H1 (cell line): Measurements from ENCODE around the gene CRB2. TPM values are rescaled to one million over a fixed set of nuclear protein-coding genes. Genes with fewer than 3 reads are reported as not detected.

Experiments
- CTCF ChIA-PET: fragments of 300-600 bp; sonication (Branson Sonifier 250); formaldehyde crosslinking; loops from one replicate; lab custom pipeline; 2021; ENCODE audit not compliant: partially characterized antibody; lab: Charles Lee
- POLR2A ChIA-PET: fragments of 300-600 bp; sonication (Branson Sonifier 250); formaldehyde crosslinking; loops from one replicate; lab custom pipeline; 2021; ENCODE audit warnings: inconsistent platforms; ENCODE audit not compliant: partially characterized antibody; lab: Charles Lee
- DNase-seq, 2 experiments: peaks; one replicate each; pipeline versions ENCODE4 v3.0.0 to v3.0.0-alpha.2; 2010 to 2022; ENCODE audit warnings: low spot score in 2 of 2, low read depth in 1 of 2, mixed read lengths in 1 of 2
- FAIRE-seq: peaks from 2 replicates; lab custom pipeline; 2011; peaks lifted over from hg19 to GRCh38; lab: Jason Lieb, UNC
- H2AFZ ChIP-seq: 2 replicates; pipeline ENCODE4 v1.8.1; 2012; ENCODE audit warnings: low read length, inconsistent platforms
- H2AK5ac ChIP-seq: 2 replicates; pipeline ENCODE4 v1.6.1; 2013; ENCODE audit warnings: low read depth, low read length
- H2BK120ac ChIP-seq: replicated peaks from 2 replicates; pipeline ENCODE3; 2013; ENCODE audit warnings: low read depth, low read length, inconsistent platforms
- H2BK12ac ChIP-seq: 2 replicates; pipeline ENCODE4 v1.6.1; 2013; ENCODE audit warnings: low read depth, low read length
- H2BK15ac ChIP-seq: 2 replicates; pipeline ENCODE4 v1.6.1; 2013; ENCODE audit warnings: low read length
- H2BK20ac ChIP-seq: 2 replicates; pipeline ENCODE4 v1.6.1; 2013; ENCODE audit warnings: low read length
- H2BK5ac ChIP-seq: 2 replicates; pipeline ENCODE4 v1.6.1; 2013; ENCODE audit warnings: low read depth, low read length
- H3K14ac ChIP-seq: 2 replicates; pipeline ENCODE4 v1.6.1; 2013; ENCODE audit warnings: inconsistent platforms; ENCODE audit not compliant: insufficient read length
- H3K18ac ChIP-seq: 2 replicates; pipeline ENCODE4 v1.6.1; 2013; ENCODE audit warnings: low read length; ENCODE audit errors: extremely low read depth
- H3K23ac ChIP-seq: 2 replicates; pipeline ENCODE4 v1.6.1; 2013; ENCODE audit warnings: inconsistent platforms; ENCODE audit not compliant: insufficient read length
- H3K23me2 ChIP-seq: 2 replicates; pipeline ENCODE4 v1.6.1; 2013; ENCODE audit warnings: low read depth, low read length
- H3K27ac ChIP-seq: 2 replicates; pipeline ENCODE4 v1.6.1; 2011; ENCODE audit warnings: low read depth, low read length, inconsistent platforms
- H3K27me3 ChIP-seq, 4 experiments: replicated peaks in 1 of 4; 1 replicate in 1 of 4; 2 replicates in 3 of 4; pipeline versions ENCODE4 v1.6.1 to v1.8.1; 2011 to 2013; ENCODE audit warnings: low read length in 3 of 4, mild to moderate bottlenecking in 3 of 4, inconsistent platforms in 2 of 4, mixed read lengths in 2 of 4, moderate library complexity in 1 of 4; ENCODE audit not compliant: control insufficient read depth in 3 of 4, insufficient read depth in 3 of 4; ENCODE audit errors: extremely low read depth in 1 of 4
- H3K36me3 ChIP-seq, 4 experiments: 2 replicates each; pipeline versions ENCODE4 v1.6.1 to v1.8.1; 2011 to 2013; ENCODE audit warnings: mild to moderate bottlenecking in 4 of 4, low read length in 3 of 4, moderate library complexity in 2 of 4, control low read depth in 1 of 4, inconsistent platforms in 1 of 4; ENCODE audit not compliant: insufficient read depth in 4 of 4, control insufficient read depth in 2 of 4
- H3K4ac ChIP-seq: replicated peaks from 2 replicates; pipeline ENCODE3; 2013; ENCODE audit warnings: low read length, low read depth, mixed read lengths, inconsistent platforms; ENCODE audit not compliant: insufficient read length
- H3K4me1 ChIP-seq, 4 experiments: replicated peaks in 1 of 4; 1 replicate in 1 of 4; 2 replicates in 3 of 4; pipeline versions ENCODE4 v1.6.1 to v1.8.1; 2011 to 2013; ENCODE audit warnings: low read length in 3 of 4, inconsistent platforms in 2 of 4, mixed read lengths in 1 of 4; ENCODE audit not compliant: insufficient read depth in 4 of 4, control insufficient read depth in 3 of 4
- H3K4me2 ChIP-seq, 2 experiments: 2 replicates each; pipeline versions ENCODE4 v1.6.1 to v1.8.1; 2011 to 2013; ENCODE audit warnings: low read depth in 2 of 2, low read length in 2 of 2, control low read depth in 1 of 2, inconsistent platforms in 1 of 2, mild to moderate bottlenecking in 1 of 2; ENCODE audit not compliant: insufficient read depth in 1 of 2
- H3K4me3 ChIP-seq, 4 experiments: fragments of 200-600, 300-600 bp in 1 of 4; sonication (generic), shearing (Covaris generic), sonication (Bioruptor Twin) in 1 of 4; 2 replicates each; pipeline versions ENCODE4 v1.5.1 to v1.8.1; 2011 to 2016; ENCODE audit warnings: low read length in 4 of 4, low read depth in 3 of 4, control low read depth in 2 of 4, inconsistent platforms in 2 of 4, mild to moderate bottlenecking in 2 of 4, mixed read lengths in 1 of 4, moderate library complexity in 1 of 4; ENCODE audit not compliant: insufficient read depth in 2 of 4; ENCODE audit errors: extremely low read depth in 1 of 4
- H3K56ac ChIP-seq: replicated peaks from 2 replicates; pipeline ENCODE3; 2013; ENCODE audit warnings: low read depth, mild to moderate bottlenecking, mixed read lengths, low read length, inconsistent platforms; ENCODE audit not compliant: insufficient read length
- H3K79me1 ChIP-seq: 2 replicates; pipeline ENCODE4 v1.6.1; 2013; ENCODE audit warnings: low read depth, low read length, control low read depth
- H3K79me2 ChIP-seq, 2 experiments: 2 replicates each; pipeline versions ENCODE4 v1.6.1 to v1.8.1; 2012 to 2013; ENCODE audit warnings: low read length in 2 of 2, mild to moderate bottlenecking in 2 of 2, inconsistent platforms in 1 of 2; ENCODE audit not compliant: insufficient read depth in 2 of 2, control insufficient read depth in 1 of 2
- H3K9ac ChIP-seq, 4 experiments: replicated peaks in 1 of 4; 1 replicate in 1 of 4; 2 replicates in 3 of 4; pipeline versions ENCODE4 v1.6.1 to v1.8.1; 2011 to 2013; ENCODE audit warnings: low read depth in 3 of 4, low read length in 3 of 4, control low read depth in 2 of 4, mild to moderate bottlenecking in 2 of 4, moderate library complexity in 2 of 4, inconsistent platforms in 1 of 4; ENCODE audit errors: extremely low read depth in 1 of 4
- H3K9me3 ChIP-seq, 2 experiments: 2 replicates each; pipeline versions ENCODE4 v1.6.1 to v1.8.1; 2012 to 2013; ENCODE audit warnings: mild to moderate bottlenecking in 2 of 2, moderate library complexity in 2 of 2, control low read depth in 1 of 2, inconsistent platforms in 1 of 2, low read depth in 1 of 2, low read length in 1 of 2, mixed read lengths in 1 of 2; ENCODE audit not compliant: insufficient read depth in 2 of 2
- H4K20me1 ChIP-seq, 2 experiments: replicated peaks in 1 of 2; 2 replicates each; pipeline versions ENCODE3 to v1.8.1; 2011 to 2013; ENCODE audit warnings: inconsistent platforms in 2 of 2, low read length in 2 of 2, mild to moderate bottlenecking in 1 of 2; ENCODE audit not compliant: insufficient read depth in 2 of 2, control insufficient read depth in 1 of 2
- H4K5ac ChIP-seq: 2 replicates; pipeline ENCODE4 v1.6.1; 2013; ENCODE audit warnings: low read length, low read depth, mixed read lengths, inconsistent platforms; ENCODE audit not compliant: insufficient read length
- H4K8ac ChIP-seq: 2 replicates; pipeline ENCODE4 v1.8.0; 2013; ENCODE audit warnings: mild to moderate bottlenecking, moderate library complexity, low read length, inconsistent platforms; ENCODE audit not compliant: insufficient read depth; ENCODE audit errors: extremely low read depth
- H4K91ac ChIP-seq: replicated peaks from 2 replicates; pipeline ENCODE3; 2013; ENCODE audit warnings: low read length, mixed read lengths, inconsistent platforms; ENCODE audit not compliant: insufficient read length
- CTCF ChIP-seq, 3 experiments: IDR thresholded peaks; 1 replicate in 2 of 3; 2 replicates in 1 of 3; pipeline versions ENCODE4 v1.5.1 to v1.6.1; 2011; ENCODE audit warnings: low read length in 3 of 3, mild to moderate bottlenecking in 3 of 3, inconsistent platforms in 2 of 3, low read depth in 1 of 3, moderate library complexity in 1 of 3; ENCODE audit not compliant: insufficient read depth in 1 of 3; ENCODE audit errors: control extremely low read depth in 1 of 3
- HDAC6 ChIP-seq: IDR thresholded peaks from one replicate; pipeline ENCODE4 v1.7.1; 2012; ENCODE audit warnings: low read depth, mild to moderate bottlenecking, inconsistent platforms, low read length, moderate library complexity
- JUN ChIP-seq: IDR thresholded peaks from 2 replicates; pipeline ENCODE4 v1.6.1; 2011; ENCODE audit warnings: low read depth, mild to moderate bottlenecking, improper control_type of control experiment, low read length
- RAD21 ChIP-seq, 2 experiments: IDR thresholded peaks in 1 of 2; conservative IDR thresholded peaks in 1 of 2; 2 replicates each; pipeline ENCODE4 v1.6.1; 2011; ENCODE audit warnings: low read depth in 2 of 2, low read length in 2 of 2, improper control_type of control experiment in 1 of 2, inconsistent platforms in 1 of 2, mild to moderate bottlenecking in 1 of 2, moderate library complexity in 1 of 2
- SIX5 ChIP-seq: IDR thresholded peaks from 2 replicates; pipeline ENCODE4 v1.6.1; 2011; ENCODE audit warnings: mild to moderate bottlenecking, low read depth, low read length
- WGBS, 2 experiments: shearing (Covaris generic) in 1 of 2; methylation state at CpG; one replicate each; pipeline versions ENCODE4 v1.1.6 to v1.1.7; 2013 to 2015; ENCODE audit warnings: low lambda C conversion rate in 2 of 2, mixed read lengths in 2 of 2, inconsistent platforms in 1 of 2, low coverage in 1 of 2, missing lambda C conversion rate in 1 of 2; ENCODE audit not compliant: insufficient replicate concordance in 2 of 2, insufficient coverage in 1 of 2, insufficient read length in 1 of 2; ENCODE audit errors: extremely low coverage in 1 of 2, missing lambda C conversion rate in 1 of 2; 5-methylcytosine and 5-hydroxymethylcytosine counted together
- polyA plus RNA-seq, 7 experiments: library from polyadenylated mRNA; depleted of rRNA in 3 of 7; stranded (reverse) in 5 of 7; unstranded in 2 of 7; fragments of >200 nt in 5 of 7; fragments of 200-250 nt in 2 of 7; gene quantifications; 1 replicate in 5 of 7; 2 replicates in 1 of 7; 4 replicates in 1 of 7; pipeline versions ENCODE4 v1.2.1 to v1.2.3, GENCODE V29; 2011 to 2013; ENCODE audit warnings: missing spikeins in 2 of 7, mixed read lengths in 2 of 7
- total RNA-seq: library from RNA; stranded (reverse); fragmentation: NEBNext Ultra II Directional; extraction: Animal tissue kit (Norgen Biotek cat#: 25700); gene quantifications from 2 replicates; pipeline ENCODE4 v1.2.1, GENCODE V29; 2021

Gene CRB2
- total and polyA plus RNA-seq, 2 of the 8 experiments (the other 6 are each of a cell fraction or from before 2014, with no cell fraction given): 4.0 to 8.4 TPM

- no peak overlapping the region for H3K9ac ChIP-seq
- no peaks in the 10 kb centered on the region for H3K23me2 ChIP-seq
- H3K36me3 ChIP-seq: peaks cover 0 to under 1% (median 0%) of the 10 kb centered on the region in 4 experiments; a peak in 1 of 8 replicates
- WGBS, 2 experiments: 74% methylated on average over 9 of the region's 12 CpGs; no CpG with 5 or more reads in 1 of the 2 experiments
- H3K23ac ChIP-seq: no peak overlapping the region
- H3K4me1 ChIP-seq: peaks cover 3 to 35% (median 22%) of the 10 kb centered on the region in 4 experiments
- H4K8ac ChIP-seq: no peak overlapping the region; the same call in 1 of the 2 replicates
- no peak overlapping the region for H3K4me3 ChIP-seq
- FAIRE-seq (peak; percentile 7), DNase-seq (no peak)
- no peaks in the 10 kb centered on the region for H3K79me1 ChIP-seq
- no peak overlapping the region for H4K5ac ChIP-seq
- H2BK120ac ChIP-seq: no peak overlapping the region
- H2AK5ac ChIP-seq: no peak overlapping the region
- no peaks in the 10 kb centered on the region for H3K9me3 ChIP-seq
- H3K4ac ChIP-seq: peak overlapping the region; percentile 78
- H3K27me3 ChIP-seq: peaks cover 0 to 3% (median 0%) of the 10 kb centered on the region in 4 experiments; a peak in 2 of 7 replicates
- peak overlapping the region; percentile 55; the same call in 1 of the 2 replicates for H2BK12ac ChIP-seq
- ChIA-PET CTCF (interaction anchor here (0.6 to 22.0 kb wide), 6 partner anchors 11 to 1076 kb away, joined by 3 to 668 read pairs (median 9); partner anchors contain the start of gene CRB2), POLR2A (interaction anchor here (1.0 to 2.0 kb wide), 4 partner anchors 8 to 11 kb away, joined by 3 to 6 read pairs (median 4); partner anchors contain the start of gene CRB2)
- H3K14ac ChIP-seq: no peak overlapping the region
- TF ChIP-seq CTCF (IDR thresholded peaks at IDR 0.05; ENCODE audit: control extremely low read depth in 1 of 3, insufficient read depth in 1 of 3, low read depth in 1 of 3, low read length in 3 of 3) (peak in 2 of 3 experiments; percentile 58 to 72; a peak in 3 of 4 replicates), RAD21 (IDR thresholded peaks at IDR 0.05 in 1 of 2, conservative IDR thresholded peaks at IDR 0.05 in 1 of 2; ENCODE audit: low read depth in 2 of 2, low read length in 2 of 2) (peak; percentile 21 to 51; a peak in 2 of 4 replicates), HDAC6 (no peak), JUN (no peak), SIX5 (no peak)
- no peak overlapping the region for H3K56ac ChIP-seq
- peak overlapping the region in 1 of 2 experiments; percentile 34; a peak in 1 of 4 replicates for H3K4me2 ChIP-seq
- no peak overlapping the region; the same call in 1 of the 2 replicates for H3K18ac ChIP-seq
- H2AFZ ChIP-seq: no peak overlapping the region
- no peak overlapping the region; the same call in 1 of the 2 replicates for H2BK5ac ChIP-seq
- H4K91ac ChIP-seq: peak overlapping the region; percentile 91
- peaks cover 0 to 6% of the 10 kb centered on the region in 2 experiments for H4K20me1 ChIP-seq
- H2BK20ac ChIP-seq: no peak overlapping the region
- H3K27ac ChIP-seq: no peak overlapping the region
- no peaks in the 10 kb centered on the region for H3K79me2 ChIP-seq
- 0 out of 2 replicates have a peak overlapping the region, but pooled peaks have one; percentile 81 for H2BK15ac ChIP-seq
These were observed 9.4 kb downstream of the CRB2 start for GRCh38 chr9:123365287-123365880.
